GM20000 (cell line): ENCODE measurements around the gene DOCK10.

Experiments
- DNase-seq: peaks from one replicate; pipeline ENCODE4 v3.0.0; 2012; ENCODE audit warnings: low spot score
- CTCF ChIP-seq: IDR thresholded peaks from 2 replicates; pipeline ENCODE4 v1.5.1; 2012; ENCODE audit warnings: mild to moderate bottlenecking, control low read depth; ENCODE audit errors: extremely low read depth, missing control alignments

The DOCK10 gene

DNA sequence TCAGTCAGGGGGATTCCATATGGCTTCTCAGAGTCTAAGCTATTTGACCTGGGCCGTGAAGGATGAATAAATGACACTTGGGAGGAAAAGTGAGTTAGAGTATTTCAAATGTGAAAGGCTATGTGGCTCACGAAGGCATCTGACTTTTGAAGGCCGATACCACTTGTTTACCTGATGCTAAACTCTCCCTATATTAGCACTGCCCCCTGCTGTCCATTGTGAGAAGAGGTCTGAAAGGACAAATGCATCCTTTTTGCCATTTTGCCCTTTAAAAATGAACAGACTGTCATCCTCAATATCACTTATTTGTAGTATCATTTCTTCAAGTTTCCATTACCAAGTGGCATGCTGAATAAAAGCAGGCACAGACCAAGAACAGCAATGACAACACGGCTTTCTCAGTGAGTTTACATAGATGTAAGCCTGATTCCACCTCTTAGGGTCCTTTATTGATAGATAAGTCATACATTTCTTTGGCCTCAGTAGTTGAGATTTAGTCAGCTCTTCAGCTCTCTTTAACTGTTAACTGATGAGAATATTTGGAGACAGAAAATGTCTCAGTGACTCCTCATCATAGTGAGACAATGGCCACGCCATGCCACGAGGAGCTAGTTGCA, 40.1 kb downstream of the DOCK10 start:
- peak; percentile 52 for TF ChIP-seq CTCF
- DNase-seq = peak; percentile 55

- DNase-seq = no peak
Measured at GRCh38 chr2:224999754-225000153, 42.5 kb downstream of the DOCK10 start.

GRCh38 chr2:224999321-224999720, 42.9 kb downstream of the DOCK10 start:
- TF ChIP-seq CTCF = no peak
- DNase-seq = no peak

More at GRCh38 chr2:224999754-225000153, 42.5 kb downstream of the DOCK10 start:
- no peak for TF ChIP-seq CTCF

- no peak for DNase-seq
- TF ChIP-seq CTCF = no peak
Measured at GRCh38 chr2:224997802-224998201, 44.5 kb downstream of the DOCK10 start.

DNA sequence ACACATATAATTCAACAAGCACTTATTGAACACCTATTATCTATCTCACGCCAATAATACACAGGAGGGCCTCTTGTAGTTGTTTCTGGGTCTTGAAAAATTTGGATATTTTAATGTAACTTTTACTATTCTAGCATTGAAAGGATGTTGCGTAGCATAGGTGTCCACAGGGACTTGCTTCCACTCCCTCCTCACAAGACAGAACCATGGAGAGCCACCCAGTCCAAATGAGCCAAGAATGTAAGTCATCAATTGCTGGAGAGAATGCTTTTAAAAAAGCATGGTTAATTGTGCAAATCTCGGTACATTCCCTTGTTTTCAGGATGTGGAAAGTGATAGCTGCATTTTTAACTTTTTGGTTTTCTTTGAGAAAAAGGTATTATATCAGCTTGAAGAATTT, 46.8 kb downstream of the DOCK10 start:
- no peak for DNase-seq
- TF ChIP-seq CTCF = no peak

DNA sequence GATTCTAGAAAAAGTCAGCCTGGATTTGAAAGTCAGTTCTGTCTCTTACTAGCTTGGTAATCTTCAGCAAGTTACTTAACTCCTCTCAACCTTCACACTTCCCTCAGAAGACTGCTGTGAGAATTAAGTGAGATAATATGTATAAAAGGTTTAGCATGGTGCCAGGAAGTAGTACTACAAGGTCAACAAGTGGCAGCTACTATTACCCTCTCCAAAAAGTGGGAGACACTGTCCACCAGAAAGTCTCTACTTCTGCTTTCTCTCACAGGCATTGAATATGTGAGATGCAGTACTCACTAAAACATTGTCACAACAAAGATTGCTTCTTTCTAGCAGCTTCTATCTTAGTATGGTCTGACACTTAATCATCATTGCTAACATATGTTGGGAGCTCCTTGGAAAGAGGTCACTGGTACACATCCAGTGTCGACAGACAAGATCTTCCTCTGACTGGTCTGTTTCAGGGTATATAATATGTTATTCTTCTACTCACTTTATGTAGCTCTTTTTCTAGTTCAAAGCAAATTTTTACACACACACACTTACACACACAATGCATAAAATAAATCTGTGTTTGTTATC, 47.9 kb downstream of the DOCK10 start:
- no peak for TF ChIP-seq CTCF
- no peak for DNase-seq

DNA sequence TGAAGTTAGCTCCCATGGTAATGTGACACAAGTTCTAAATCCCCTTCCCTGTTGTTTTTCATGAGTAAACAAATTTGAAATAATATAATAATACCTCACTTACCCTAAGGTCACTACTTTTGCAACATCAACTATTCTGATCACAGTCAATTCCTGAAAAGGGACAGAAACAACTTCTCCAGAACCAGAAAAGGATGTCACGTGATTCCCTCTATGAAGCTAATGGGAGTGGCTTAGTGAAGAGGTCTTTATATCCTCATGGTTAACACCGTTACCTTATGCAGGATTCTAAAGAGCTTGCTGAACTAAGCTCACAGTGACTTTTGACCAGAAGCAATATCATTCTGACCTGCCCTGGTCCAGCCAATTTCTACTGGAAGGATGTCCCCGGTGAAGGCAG, 51.6 kb downstream of the DOCK10 start:
- no peak for TF ChIP-seq CTCF
- no peak for DNase-seq
